DOHH2 (cell line): ENCODE measurements around the gene SIK3.

Experiments
- H3F3A ChIP-seq: fragments of 200-600 bp; sonication (generic), shearing (Covaris generic); 2 replicates; pipeline ENCODE4 v1.6.0; 2016; ENCODE audit warnings: antibody characterized with exemption, mild to moderate bottlenecking; ENCODE audit not compliant: control insufficient read depth, insufficient read depth
- H3K27ac ChIP-seq: fragments of 200-600 bp; sonication (generic); 2 replicates; pipeline ENCODE4 v1.5.1; 2014; ENCODE audit warnings: low read depth, mild to moderate bottlenecking, low read length, moderate library complexity
- H3K27me3 ChIP-seq: fragments of 200-600 bp; sonication (generic); 2 replicates; pipeline ENCODE4 v1.6.1; 2014; ENCODE audit warnings: mild to moderate bottlenecking, low read length, mixed read lengths; ENCODE audit not compliant: control insufficient read depth
- H3K36me3 ChIP-seq: fragments of 200-600 bp; sonication (generic); 2 replicates; pipeline ENCODE4 v1.6.1; 2014; ENCODE audit warnings: mild to moderate bottlenecking, low read length, moderate library complexity, mixed read lengths; ENCODE audit not compliant: control insufficient read depth
- H3K4me1 ChIP-seq: fragments of 200-600 bp; sonication (generic); 2 replicates; pipeline ENCODE4 v1.6.1; 2014; ENCODE audit warnings: mild to moderate bottlenecking, low read length, mixed read lengths; ENCODE audit not compliant: control insufficient read depth
- H3K4me2 ChIP-seq: fragments of 200-600 bp; sonication (generic); 2 replicates; pipeline ENCODE4 v1.6.0; 2014; ENCODE audit warnings: mild to moderate bottlenecking, low read length, moderate library complexity
- H3K4me3 ChIP-seq: fragments of 200-600 bp; sonication (generic); 2 replicates; pipeline ENCODE4 v1.5.1; 2014; ENCODE audit warnings: mild to moderate bottlenecking, low read length, mixed read lengths
- H3K79me2 ChIP-seq: fragments of 200-600 bp; sonication (generic); 2 replicates; pipeline ENCODE4 v1.6.1; 2014; ENCODE audit warnings: mild to moderate bottlenecking, low read length, mixed read lengths; ENCODE audit not compliant: control insufficient read depth
- H3K9me2 ChIP-seq: fragments of 200-600 bp; sonication (generic); replicated peaks from 2 replicates; pipeline ENCODE4 v1.6.1; 2014; ENCODE audit warnings: mild to moderate bottlenecking, low read length, mixed read lengths; ENCODE audit not compliant: control insufficient read depth
- H3K9me3 ChIP-seq: fragments of 200-600 bp; sonication (generic); 2 replicates; pipeline ENCODE4 v1.6.1; 2014; ENCODE audit warnings: antibody characterized with exemption, low read length, mixed read lengths; ENCODE audit not compliant: control insufficient read depth, insufficient read depth
- H4K20me1 ChIP-seq: fragments of 200-600 bp; sonication (generic); 2 replicates; pipeline ENCODE4 v1.6.0; 2014; ENCODE audit warnings: low read depth, mild to moderate bottlenecking, antibody characterized with exemption, low read length, moderate library complexity; ENCODE audit not compliant: control insufficient read depth, insufficient read depth
- CTCF ChIP-seq: fragments of 200-600 bp; sonication (generic); IDR thresholded peaks from one replicate; pipeline ENCODE4 v1.5.1; 2014; ENCODE audit warnings: antibody characterized with exemption, mild to moderate bottlenecking, low read depth, low read length; ENCODE audit not compliant: poor library complexity, severe bottlenecking
- EZH2phosphoT487 ChIP-seq: fragments of 200-600 bp; sonication (generic); IDR thresholded peaks from 2 replicates; pipeline ENCODE4 v1.6.1; 2017; ENCODE audit warnings: borderline replicate concordance, mild to moderate bottlenecking, antibody characterized with exemption, low read length, moderate library complexity, mixed read lengths

Gene SIK3

GRCh38 chr11:117010808-117011540 is 87.3 kb downstream of the SIK3 start:
- H3K79me2 ChIP-seq: peaks cover 28% of the 10 kb centered on the region
- H3F3A ChIP-seq: no peaks in the 10 kb centered on the region
- H3K9me2 ChIP-seq: no peaks in the 10 kb centered on the region
- TF ChIP-seq CTCF (no peak), EZH2phosphoT487 (no peak)
- H3K4me1 ChIP-seq: peaks cover 2% of the 10 kb centered on the region; the same call in 1 of the 2 replicates
- no peak overlapping the region for H3K27ac ChIP-seq
- no peak overlapping the region for H3K4me2 ChIP-seq
- H3K27me3 ChIP-seq: no peaks in the 10 kb centered on the region
- H3K9me3 ChIP-seq: no peaks in the 10 kb centered on the region
- H3K36me3 ChIP-seq: no peaks in the 10 kb centered on the region
- no peak overlapping the region for H3K4me3 ChIP-seq
- peaks cover 5% of the 10 kb centered on the region; the same call in 1 of the 2 replicates for H4K20me1 ChIP-seq

- no peaks in the 10 kb centered on the region for H3K36me3 ChIP-seq
- H3K27me3 ChIP-seq: no peaks in the 10 kb centered on the region
- H3F3A ChIP-seq: no peaks in the 10 kb centered on the region
- H3K27ac ChIP-seq: no peak overlapping the region
- no peaks in the 10 kb centered on the region for H3K9me2 ChIP-seq
- TF ChIP-seq CTCF (no peak), EZH2phosphoT487 (no peak)
- no peaks in the 10 kb centered on the region for H3K9me3 ChIP-seq
- no peak overlapping the region for H3K4me3 ChIP-seq
- H3K4me2 ChIP-seq: no peak overlapping the region
- peaks cover 5% of the 10 kb centered on the region for H4K20me1 ChIP-seq
- H3K4me1 ChIP-seq: peaks cover 6% of the 10 kb centered on the region; the same call in 1 of the 2 replicates
- peaks cover 35% of the 10 kb centered on the region for H3K79me2 ChIP-seq
Measured at GRCh38 chr11:117009905-117010605, 88.2 kb downstream of the SIK3 start.

GRCh38 chr11:117005758-117006157 is 92.5 kb downstream of the SIK3 start:
- Histone ChIP-seq H3K4me2 (no peak overlapping the region), H3K27me3 (no peaks in the 10 kb centered on the region), H3K9me3 (no peaks in the 10 kb centered on the region), H3K4me3 (no peak overlapping the region), H3K36me3 (no peaks in the 10 kb centered on the region), H3K4me1 (peaks cover 6% of the 10 kb centered on the region; the same call in 1 of the 2 replicates), H4K20me1 (peaks cover 5% of the 10 kb centered on the region; the same call in 1 of the 2 replicates), H3K27ac (no peak overlapping the region), H3K9me2 (no peaks in the 10 kb centered on the region), H3F3A (no peaks in the 10 kb centered on the region), H3K79me2 (peaks cover 55% of the 10 kb centered on the region)
- no peak for TF ChIP-seq EZH2phosphoT487
- no peak for TF ChIP-seq CTCF
